Panc1 (cell line): Measurements from ENCODE around the gene XKR8. TPM values are rescaled to one million over a fixed set of nuclear protein-coding genes. Genes with fewer than 3 reads are reported as not detected.

Experiments used
- ATAC-seq: fragments of 200-7000 bp; cut with Tn5 transposase; 2 replicates; pipeline ENCODE4 v1.9.1; 2020; ENCODE audit warnings: mild to moderate bottlenecking, moderate library complexity
- Bru-seq: library from RNA; stranded (reverse); fragments of 400-500 nt; gene quantifications from one replicate; lab custom pipeline; 2021; lab: Mats Ljungman, UMichigan
- BruChase-seq, 2 experiments: library from RNA; stranded (reverse); fragments of 400-500 nt; gene quantifications; one replicate each; lab custom pipeline; 2021; lab: Mats Ljungman, UMichigan
- BruUV-seq: library from RNA; stranded (reverse); fragments of 400-500 nt; replicated peaks from 2 replicates; lab custom pipeline; 2021; lab: Mats Ljungman, UMichigan
- CTCF ChIA-PET: fragments of 300-600 bp; sonication (Branson Sonifier 250); formaldehyde crosslinking; loops from one replicate; lab custom pipeline; 2022; ENCODE audit warnings: antibody characterized with exemption; lab: Charles Lee
- POLR2A ChIA-PET: fragments of 300-600 bp; sonication (Branson Sonifier 250); formaldehyde crosslinking; loops from one replicate; lab custom pipeline; 2022; ENCODE audit warnings: antibody characterized with exemption; lab: Charles Lee
- DNase-seq: peaks from one replicate; pipeline ENCODE4 v3.0.0-alpha.2; 2010; ENCODE audit warnings: low read depth, low spot score
- H3K27ac ChIP-seq: 2 replicates; pipeline ENCODE4 v1.5.1; 2011; ENCODE audit warnings: mild to moderate bottlenecking, low read length, inconsistent platforms
- H3K27me3 ChIP-seq: fragments of 200-500 bp; sonication (Bioruptor generic); 2 replicates; pipeline ENCODE4 v1.6.0; 2014; ENCODE audit warnings: low read length, inconsistent platforms; ENCODE audit not compliant: control insufficient read depth, insufficient read depth
- H3K36me3 ChIP-seq: fragments of 200-500 bp; sonication (Bioruptor generic); 2 replicates; pipeline ENCODE4 v1.5.1; 2014; ENCODE audit warnings: inconsistent platforms, mild to moderate bottlenecking, low read length, moderate library complexity; ENCODE audit not compliant: control insufficient read depth, insufficient read depth
- H3K4me1 ChIP-seq: 2 replicates; pipeline ENCODE4 v1.5.1; 2011; ENCODE audit warnings: inconsistent platforms, mild to moderate bottlenecking, low read length, moderate library complexity; ENCODE audit not compliant: control insufficient read depth, insufficient read depth
- H3K4me3 ChIP-seq, 2 experiments: 2 replicates each; pipeline ENCODE4 v1.5.1; 2011 to 2012; ENCODE audit warnings: low read depth in 2 of 2, low read length in 2 of 2, mild to moderate bottlenecking in 2 of 2, inconsistent platforms in 1 of 2, moderate library complexity in 1 of 2
- H3K9me3 ChIP-seq: fragments of 200-500 bp; sonication (Bioruptor generic); 2 replicates; pipeline ENCODE4 v1.5.1; 2014; ENCODE audit warnings: low read depth, mild to moderate bottlenecking, inconsistent platforms, low read length, moderate library complexity; ENCODE audit not compliant: control insufficient read depth, insufficient read depth
- CTCF ChIP-seq: fragments of 450-650 bp; IDR thresholded peaks from 2 replicates; pipeline ENCODE4 v1.5.1; 2017; ENCODE audit warnings: mild to moderate bottlenecking
- POLR2AphosphoS5 ChIP-seq: IDR thresholded peaks from 2 replicates; pipeline ENCODE4 v1.6.1; 2012; ENCODE audit warnings: mild to moderate bottlenecking, low read depth, low read length, moderate library complexity
- REST ChIP-seq, 2 experiments: IDR thresholded peaks; 2 replicates each; pipeline ENCODE4 v1.6.1; 2011 to 2012; ENCODE audit warnings: low read depth in 2 of 2, control low read depth in 1 of 2, low read length in 1 of 2, mild to moderate bottlenecking in 1 of 2, moderate library complexity in 1 of 2; ENCODE audit not compliant: insufficient read depth in 1 of 2
- SIN3A ChIP-seq: IDR thresholded peaks from 2 replicates; pipeline ENCODE4 v1.6.1; 2012; ENCODE audit warnings: low read depth, mild to moderate bottlenecking, low read length, moderate library complexity, borderline replicate concordance; ENCODE audit not compliant: insufficient read depth
- TCF7L2 ChIP-seq: IDR thresholded peaks from 2 replicates; pipeline ENCODE4 v1.6.1; 2011; ENCODE audit warnings: mild to moderate bottlenecking, low read depth, low read length, inconsistent platforms
- in situ Hi-C: cut with HindIII; loops from 2 replicates; pipeline ENCODE4 v1.10.0; 2016; ENCODE audit warnings: low sequenced_read_pairs, low pct_unique_long_range_greater_than_20kb
- intact Hi-C: fragments of 100-400 bp; cut with micrococcal nuclease; formaldehyde crosslinking; loops from one replicate; pipeline ENCODE4 v1.10.0; 2022; ENCODE audit not compliant: unreplicated experiment
- long read RNA-seq: library from polyadenylated mRNA; unstranded; transcript quantifications from one replicate; pipeline ENCODE4 v2.0.0, GENCODE V29; 2021; ENCODE audit not compliant: unreplicated experiment
- polyA plus RNA-seq: library from polyadenylated mRNA; unstranded; fragments of >200 nt; gene quantifications from one replicate; pipeline ENCODE4 v1.2.1, GENCODE V29; 2012; ENCODE audit warnings: missing spikeins; ENCODE audit not compliant: insufficient read length
- total RNA-seq: library from RNA; stranded (reverse); gene quantifications from one replicate; pipeline ENCODE4 v1.2.1, GENCODE V29; 2021; ENCODE audit not compliant: unreplicated experiment

XKR8 gene
- total RNA-seq (10.6 TPM), Bru-seq, nascent RNA (percentile 43 among the genes with signal in this experiment), BruChase-seq, experiment 1, labeled RNA remaining after a 2-hour chase (percentile 57 among the genes with signal in this experiment), BruChase-seq, experiment 2, labeled RNA remaining after a 6-hour chase (percentile 56 among the genes with signal in this experiment)
- polyA plus RNA-seq, result 17.7 TPM
- long read RNA-seq, transcript XKR8-201 (3 exons, 2,692 nt), result major isoform, 15 of 27 reads
- long read RNA-seq, partial matches to known transcripts, result 6 of 27 reads
- long read RNA-seq, other reads (novel, unspliced or antisense), result 6 of 27 reads

GRCh38 chr1:27959792-27960603 lies at the start of gene XKR8:
Gene XKR8 (plus strand): TSS chr1:27959973. CDS start chr1:27960070, 97 bp downstream.
- ATAC-seq (peak; percentile 96), DNase-seq (no peak)
- H3K27me3 ChIP-seq, result no peaks in the 10 kb centered on the region
- peak within 1 kb of the TSS; percentile 83 for H3K27ac ChIP-seq
- TF ChIP-seq SIN3A (no peak), POLR2AphosphoS5 (peak; percentile 71)
- no TSS peak for BruUV-seq
- ChIA-PET POLR2A (interaction anchor here (1.3 kb wide), 1 partner anchor 12 kb away, joined by 3 read pairs; no protein-coding TSS in a partner anchor), CTCF (interaction anchor here (0.6 kb wide), 1 partner anchor 39 kb away, joined by 3 read pairs; no protein-coding TSS in a partner anchor)
- no peaks in the 10 kb centered on the region for H3K9me3 ChIP-seq
- peak within 1 kb of the TSS; percentile 78 to 83 for H3K4me3 ChIP-seq
- no peaks in the 10 kb centered on the region; the same call in 1 of the 2 replicates for H3K36me3 ChIP-seq
- in situ Hi-C loops, result no loop called here
- intact Hi-C loops, result no loop called here
- peaks cover 22% of the 10 kb centered on the region for H3K4me1 ChIP-seq

- Histone ChIP-seq H3K4me1 (no peaks in the 10 kb centered on the region), H3K9me3 (no peaks in the 10 kb centered on the region; the same call in 1 of the 2 replicates), H3K27me3 (no peaks in the 10 kb centered on the region), H3K36me3 (peaks cover 11% of the 10 kb centered on the region), H3K27ac (no peak overlapping the region), H3K4me3 (no peak overlapping the region)
- ATAC-seq, result no peak
- no peak for TF ChIP-seq POLR2AphosphoS5
- TF ChIP-seq TCF7L2, result no peak
- no peak for TF ChIP-seq REST (IDR thresholded peaks at IDR 0.05; ENCODE audit: insufficient read depth in 1 of 2, low read depth in 2 of 2, low read length in 1 of 2)
- TF ChIP-seq CTCF, result no peak
- TF ChIP-seq SIN3A, result no peak
- intact Hi-C loops, result no loop called here
- ChIA-PET CTCF (no interaction called here), POLR2A (interaction anchor here (0.7 kb wide), 1 partner anchor 10 kb away, joined by 4 read pairs; no protein-coding TSS in a partner anchor)
- in situ Hi-C loops, result no loop called here
- BruUV-seq, result TSS peak; percentile 52
- no peak for DNase-seq
Observed at GRCh38 chr1:27912429-27912828, 47.3 kb upstream of the XKR8 start.
